Activated CD8-positive, alpha-beta memory T cell treated with anti-CD3 and anti-CD28 coated beads for 36 hours (primary cell): ENCODE data around the gene ERF. TPM values are rescaled to one million over a fixed set of nuclear protein-coding genes. Genes with fewer than 3 reads are reported as not detected.

Experiments used
- CTCF ChIA-PET: fragments of 350-600 bp; sonication (Branson Sonifier 250); formaldehyde crosslinking; loops from one replicate; lab custom pipeline; 2021; ENCODE audit warnings: antibody characterized with exemption; lab: Charles Lee
- POLR2A ChIA-PET: fragments of 350-600 bp; sonication (Branson Sonifier 250); formaldehyde crosslinking; loops from one replicate; lab custom pipeline; 2021; ENCODE audit warnings: antibody characterized with exemption; lab: Charles Lee
- total RNA-seq, 2 experiments: library from RNA; stranded (reverse); gene quantifications; one replicate each; pipeline ENCODE4 v1.2.3, GENCODE V29; 2021

ERF gene
- total RNA-seq, 2 experiments from 2014 or later: 70.0 to 70.8 TPM

- CTCF ChIA-PET: interaction anchor here (0.6 to 2.6 kb wide), 6 partner anchors 10 to 112 kb away, joined by 3 to 9 read pairs (median 4); partner anchors contain the start of gene POU2F2
- POLR2A ChIA-PET: interaction anchor here (1.0 to 1.3 kb wide), 2 partner anchors 13 to 22 kb away, joined by 5 to 7 read pairs; partner anchors contain the start of gene GSK3A
Observed at GRCh38 chr19:42219812-42220750, 34.8 kb downstream of the ERF start, which contains the start of gene ZNF526. Gene ZNF526, plus strand, starts transcription at chr19:42220312. Its CDS starts 4,092 bp downstream, at chr19:42224404.

GRCh38 chr19:42217520-42218437, 37.1 kb downstream of the ERF start, which contains the start of gene DEDD2:
Gene DEDD2, minus strand, starts transcription at chr19:42217677. Its CDS starts 670 bp downstream, at chr19:42217007.
- ChIA-PET POLR2A (interaction anchor here (0.8 to 1.1 kb wide), 2 partner anchors 18 to 28 kb away, joined by 4 read pairs; no protein-coding TSS in a partner anchor), CTCF (interaction anchor here (0.6 to 2.7 kb wide), 5 partner anchors 17 to 62 kb away, joined by 3 to 14 read pairs (median 4); no protein-coding TSS in a partner anchor)

- CTCF ChIA-PET: interaction anchor here (0.6 to 2.7 kb wide), 6 partner anchors 16 to 84 kb away, joined by 3 to 14 read pairs (median 4); partner anchors contain the start of gene POU2F2
- POLR2A ChIA-PET: interaction anchor here (0.8 to 1.1 kb wide), 2 partner anchors 17 to 29 kb away, joined by 4 read pairs; no protein-coding TSS in a partner anchor
Observed at GRCh38 chr19:42216653-42217519, 38.0 kb downstream of the ERF start.

- ChIA-PET POLR2A (interaction anchor here (0.5 to 0.6 kb wide), 2 partner anchors 37 to 39 kb away, joined by 3 to 4 read pairs; no protein-coding TSS in a partner anchor), CTCF (interaction anchor here (1.0 to 2.7 kb wide), 3 partner anchors 16 to 65 kb away, joined by 3 to 14 read pairs (median 6); no protein-coding TSS in a partner anchor)
Observed at GRCh38 chr19:42214810-42215485, 40.0 kb downstream of the ERF start.

- ChIA-PET CTCF (interaction anchor here (1.0 kb wide), 1 partner anchor 36 kb away, joined by 3 read pairs; no protein-coding TSS in a partner anchor), POLR2A (no interaction called here)
Observed at GRCh38 chr19:42212886-42213285, 42.0 kb downstream of the ERF start.

GRCh38 chr19:42208612-42209011, 46.3 kb downstream of the ERF start:
- ChIA-PET CTCF (no interaction called here), POLR2A (interaction anchor here (0.5 kb wide), 1 partner anchor 138 kb away, joined by 4 read pairs; no protein-coding TSS in a partner anchor)

GRCh38 chr19:42207767-42208271, 47.1 kb downstream of the ERF start:
- CTCF ChIA-PET: interaction anchor here (1.1 kb wide), 1 partner anchor 23 kb away, joined by 3 read pairs; no protein-coding TSS in a partner anchor
- POLR2A ChIA-PET: interaction anchor here (0.5 kb wide), 1 partner anchor 137 kb away, joined by 4 read pairs; no protein-coding TSS in a partner anchor

- ChIA-PET POLR2A (no interaction called here), CTCF (interaction anchor here (1.0 to 1.1 kb wide), 3 partner anchors 22 to 32 kb away, joined by 3 read pairs; no protein-coding TSS in a partner anchor)
Observed at GRCh38 chr19:42206871-42207755, 47.8 kb downstream of the ERF start.

- ChIA-PET CTCF (no interaction called here), POLR2A (no interaction called here)
Observed at GRCh38 chr19:42204664-42205063, 50.3 kb downstream of the ERF start.

GRCh38 chr19:42203700-42204099, 51.2 kb downstream of the ERF start:
- CTCF ChIA-PET: no interaction called here
- POLR2A ChIA-PET: interaction anchor here (0.5 kb wide), 1 partner anchor 65 kb away, joined by 3 read pairs; the partner anchor contains the start of gene CIC

- ChIA-PET POLR2A (no interaction called here), CTCF (interaction anchor here (0.9 to 3.1 kb wide), 3 partner anchors 17 to 94 kb away, joined by 3 to 20 read pairs (median 4); partner anchors contain the start of gene POU2F2)
Observed at GRCh38 chr19:42202290-42202880, 52.5 kb downstream of the ERF start.

GRCh38 chr19:42201489-42202289, 53.2 kb downstream of the ERF start:
- ChIA-PET POLR2A (interaction anchor here (0.6 kb wide), 1 partner anchor 26 kb away, joined by 4 read pairs; no protein-coding TSS in a partner anchor), CTCF (interaction anchor here (0.6 to 3.1 kb wide), 4 partner anchors 11 to 93 kb away, joined by 3 to 20 read pairs (median 4); partner anchors contain the start of gene POU2F2)

- ChIA-PET CTCF (interaction anchor here (1.0 to 3.1 kb wide), 8 partner anchors 15 to 123 kb away, joined by 3 to 20 read pairs (median 4); partner anchors contain the start of genes DEDD2 and POU2F2), POLR2A (interaction anchor here (0.6 to 1.5 kb wide), 2 partner anchors 17 to 80 kb away, joined by 3 to 4 read pairs; no protein-coding TSS in a partner anchor)
Observed at GRCh38 chr19:42200116-42200715, 54.7 kb downstream of the ERF start.
